Measurements from ENCODE around the gene ZNF503.
A peak's percentile ranks its signal among the peaks of the same experiment; 100 is the strongest.

ZNF503 gene

GRCh38 chr10:75358132-75358531 is 43.4 kb downstream of the ZNF503 start:
- DNase-seq (ENCODE audit: low spot score) (no peak), ATAC-seq (ENCODE audit: low read depth) (no peak)
- peak overlapping the region; percentile 93 for H3K27ac ChIP-seq (ENCODE audit: poor library complexity, severe bottlenecking)
- no peaks in the 10 kb centered on the region for H3K9me3 ChIP-seq (ENCODE audit: severe bottlenecking)
- TF ChIP-seq CTCF (IDR thresholded peaks at IDR 0.05; ENCODE audit: poor library complexity, severe bottlenecking): no peak
- H3K4me1 ChIP-seq (ENCODE audit: insufficient read depth, poor library complexity, severe bottlenecking): peaks cover 19% of the 10 kb centered on the region
- no peaks in the 10 kb centered on the region for H3K36me3 ChIP-seq (ENCODE audit: low read depth)
- no peaks in the 10 kb centered on the region for H3K27me3 ChIP-seq (ENCODE audit: insufficient read depth, poor library complexity, severe bottlenecking)
- H3K4me3 ChIP-seq (ENCODE audit: severe bottlenecking): no peak overlapping the region

- H3K4me3 ChIP-seq (ENCODE audit: severe bottlenecking): no peak overlapping the region
- H3K9me3 ChIP-seq (ENCODE audit: severe bottlenecking): no peaks in the 10 kb centered on the region
- no peak for ATAC-seq (ENCODE audit: low read depth)
- peaks cover 19% of the 10 kb centered on the region for H3K4me1 ChIP-seq (ENCODE audit: insufficient read depth, poor library complexity, severe bottlenecking)
- TF ChIP-seq CTCF (IDR thresholded peaks at IDR 0.05; ENCODE audit: poor library complexity, severe bottlenecking): no peak
- H3K36me3 ChIP-seq (ENCODE audit: low read depth): no peaks in the 10 kb centered on the region
- no peak for DNase-seq (ENCODE audit: low spot score)
- no peaks in the 10 kb centered on the region for H3K27me3 ChIP-seq (ENCODE audit: insufficient read depth, poor library complexity, severe bottlenecking)
- peak overlapping the region; percentile 93 for H3K27ac ChIP-seq (ENCODE audit: poor library complexity, severe bottlenecking)
Observed at GRCh38 chr10:75357500-75357899, 44.1 kb downstream of the ZNF503 start.

- Histone ChIP-seq H3K4me1 (ENCODE audit: insufficient read depth, poor library complexity, severe bottlenecking) (peaks cover 19% of the 10 kb centered on the region), H3K27me3 (ENCODE audit: insufficient read depth, poor library complexity, severe bottlenecking) (no peaks in the 10 kb centered on the region), H3K9me3 (ENCODE audit: severe bottlenecking) (no peaks in the 10 kb centered on the region), H3K27ac (ENCODE audit: poor library complexity, severe bottlenecking) (no peak overlapping the region), H3K36me3 (ENCODE audit: low read depth) (no peaks in the 10 kb centered on the region), H3K4me3 (ENCODE audit: severe bottlenecking) (no peak overlapping the region)
- TF ChIP-seq CTCF (IDR thresholded peaks at IDR 0.05; ENCODE audit: poor library complexity, severe bottlenecking): no peak
- DNase-seq (ENCODE audit: low spot score) (no peak), ATAC-seq (ENCODE audit: low read depth) (no peak)
Observed at GRCh38 chr10:75356484-75356883, 45.1 kb downstream of the ZNF503 start.

- H3K27me3 ChIP-seq (ENCODE audit: insufficient read depth, poor library complexity, severe bottlenecking): no peaks in the 10 kb centered on the region
- H3K36me3 ChIP-seq (ENCODE audit: low read depth): no peaks in the 10 kb centered on the region
- ATAC-seq (ENCODE audit: low read depth) (no peak), DNase-seq (ENCODE audit: low spot score) (no peak)
- H3K9me3 ChIP-seq (ENCODE audit: severe bottlenecking): no peaks in the 10 kb centered on the region
- H3K4me1 ChIP-seq (ENCODE audit: insufficient read depth, poor library complexity, severe bottlenecking): peaks cover 22% of the 10 kb centered on the region
- H3K4me3 ChIP-seq (ENCODE audit: severe bottlenecking): no peak overlapping the region
- H3K27ac ChIP-seq (ENCODE audit: poor library complexity, severe bottlenecking): no peak overlapping the region
- no peak for TF ChIP-seq CTCF (IDR thresholded peaks at IDR 0.05; ENCODE audit: poor library complexity, severe bottlenecking)
Observed at GRCh38 chr10:75355706-75356105, 45.9 kb downstream of the ZNF503 start.

- no peaks in the 10 kb centered on the region for H3K27me3 ChIP-seq (ENCODE audit: insufficient read depth, poor library complexity, severe bottlenecking)
- H3K9me3 ChIP-seq (ENCODE audit: severe bottlenecking): no peaks in the 10 kb centered on the region
- ATAC-seq (ENCODE audit: low read depth): no peak
- TF ChIP-seq CTCF (IDR thresholded peaks at IDR 0.05; ENCODE audit: poor library complexity, severe bottlenecking): no peak
- no peak overlapping the region for H3K4me3 ChIP-seq (ENCODE audit: severe bottlenecking)
- no peaks in the 10 kb centered on the region for H3K36me3 ChIP-seq (ENCODE audit: low read depth)
- peaks cover 8% of the 10 kb centered on the region for H3K4me1 ChIP-seq (ENCODE audit: insufficient read depth, poor library complexity, severe bottlenecking)
- no peak for DNase-seq (ENCODE audit: low spot score)
- H3K27ac ChIP-seq (ENCODE audit: poor library complexity, severe bottlenecking): no peak overlapping the region
Observed at GRCh38 chr10:75353183-75353582, 48.4 kb downstream of the ZNF503 start.

Measured in RWPE2 (cell line).